A549 (cell line): ENCODE results near the gene DNAJC5. TPM values are rescaled to one million over a fixed set of nuclear protein-coding genes. Genes with fewer than 3 reads are reported as not detected.
A peak's percentile ranks its signal among the peaks of the same experiment; 100 is the strongest.

ENCODE experiments used
- ATAC-seq, 2 experiments: fragments of 200-7000 bp in 1 of 2; fragments of >200 bp in 1 of 2; cut with Nextera tagmentation in 1 of 2; cut with Tn5 transposase in 1 of 2; 3 replicates each; pipeline versions ENCODE4 v1.8.0 to v1.9.1; 2018 to 2020; ENCODE audit warnings: mild to moderate bottlenecking in 1 of 2, moderate library complexity in 1 of 2
- CTCF ChIA-PET: fragments of 300-600 bp; sonication (Branson Sonifier 250); formaldehyde crosslinking; extraction: SDS; loops from one replicate; lab custom pipeline; 2021; ENCODE audit warnings: antibody characterized with exemption, inconsistent platforms; lab: Yijun Ruan, JAX
- POLR2A ChIA-PET: fragments of 350-600 bp; formaldehyde crosslinking; extraction: SDS; loops from one replicate; lab custom pipeline; 2021; ENCODE audit warnings: antibody characterized with exemption, inconsistent platforms; lab: Yijun Ruan, JAX
- DNase-seq, 2 experiments: peaks; one replicate each; pipeline versions ENCODE4 v3.0.0 to v3.0.0-alpha.2; 2011 to 2016; ENCODE audit warnings: low read depth in 1 of 2, low spot score in 1 of 2
- FAIRE-seq: peaks from 2 replicates; lab custom pipeline; 2011; peaks lifted over from hg19 to GRCh38; lab: Jason Lieb, UNC
- H3K27ac ChIP-seq, 2 experiments: fragments of >200 bp; sonication (Bioruptor Twin); formaldehyde crosslinking; 3 replicates each; pipeline ENCODE4 v1.5.1; 2016 to 2017
- H3K4me1 ChIP-seq: fragments of >200 bp; sonication (Bioruptor Twin); formaldehyde crosslinking; 3 replicates; pipeline ENCODE4 v1.6.1; 2016
- H3K4me2 ChIP-seq: fragments of >200 bp; sonication (Bioruptor Twin); formaldehyde crosslinking; 3 replicates; pipeline ENCODE4 v1.6.1; 2016
- H3K4me3 ChIP-seq: fragments of >200 bp; sonication (Bioruptor Twin); formaldehyde crosslinking; 3 replicates; pipeline ENCODE4 v1.5.1; 2016
- H3K9me3 ChIP-seq: fragments of >200 bp; sonication (Bioruptor Twin); formaldehyde crosslinking; 3 replicates; pipeline ENCODE4 v1.6.1; 2016
- CBX2 ChIP-seq: fragments of 200-600 bp; sonication (generic); IDR thresholded peaks from 2 replicates; pipeline ENCODE4 v1.6.1; 2016; ENCODE audit warnings: low read depth, mild to moderate bottlenecking, borderline replicate concordance
- CBX8 ChIP-seq: fragments of 200-600 bp; sonication (generic); IDR thresholded peaks from 2 replicates; pipeline ENCODE4 v1.6.1; 2016
- CHD2 ChIP-seq: fragments of 150-350 bp; IDR thresholded peaks from 2 replicates; pipeline ENCODE4 v1.6.1; 2014; ENCODE audit warnings: low read length; ENCODE audit not compliant: partially characterized antibody
- CHD4 ChIP-seq: fragments of 200-600 bp; sonication (generic); IDR thresholded peaks from 2 replicates; pipeline ENCODE4 v1.6.1; 2016; ENCODE audit warnings: antibody characterized with exemption, mild to moderate bottlenecking, borderline replicate concordance
- EHF ChIP-seq: fragments of 250-450 bp; sonication (Bioruptor Pico); IDR thresholded peaks from 2 replicates; pipeline ENCODE4 v1.5.0; 2020; ENCODE audit warnings: mild to moderate bottlenecking
- EHMT2 ChIP-seq: fragments of 200-600 bp; sonication (generic); IDR thresholded peaks from 2 replicates; pipeline ENCODE4 v1.6.1; 2016; ENCODE audit warnings: antibody characterized with exemption, low read depth, mild to moderate bottlenecking, moderate library complexity
- ESRRA ChIP-seq: fragments of 150-350 bp; IDR thresholded peaks from 2 replicates; pipeline ENCODE4 v1.6.1; 2014; ENCODE audit warnings: mild to moderate bottlenecking, low read length, borderline replicate concordance
- HDAC2 ChIP-seq: fragments of 200-600 bp; sonication (generic); IDR thresholded peaks from 2 replicates; pipeline ENCODE4 v1.6.1; 2016
- HEYL ChIP-seq: fragments of 250-450 bp; sonication (Bioruptor Pico); IDR thresholded peaks from 2 replicates; pipeline ENCODE4 v1.8.0; 2021; ENCODE audit warnings: mild to moderate bottlenecking, moderate library complexity
- HOXA7 ChIP-seq: fragments of 250-450 bp; sonication (Bioruptor Pico); IDR thresholded peaks from 2 replicates; pipeline ENCODE4 v1.5.0; 2020; ENCODE audit warnings: mild to moderate bottlenecking, moderate library complexity
- HOXB13 ChIP-seq: fragments of 250-450 bp; sonication (Bioruptor Pico); IDR thresholded peaks from 2 replicates; pipeline ENCODE4 v1.5.0; 2020; ENCODE audit warnings: low read depth, mild to moderate bottlenecking, moderate library complexity
- JUN ChIP-seq, 2 experiments: fragments of >200 bp; sonication (Bioruptor Twin); formaldehyde crosslinking; IDR thresholded peaks; 2 replicates in 1 of 2; 3 replicates in 1 of 2; pipeline ENCODE4 v1.6.1; 2016 to 2017
- JUNB ChIP-seq: fragments of >200 bp; sonication (Bioruptor Twin); formaldehyde crosslinking; IDR thresholded peaks from 2 replicates; pipeline ENCODE4 v1.6.1; 2016
- KDM5A ChIP-seq: fragments of 200-600 bp; sonication (generic); IDR thresholded peaks from 2 replicates; pipeline ENCODE4 v1.6.1; 2016; ENCODE audit warnings: antibody characterized with exemption, mild to moderate bottlenecking
- MAFK ChIP-seq: fragments of 450-650 bp; IDR thresholded peaks from 2 replicates; pipeline ENCODE4 v1.6.1; 2014; ENCODE audit not compliant: partially characterized antibody
- MAZ ChIP-seq: fragments of 150-350 bp; IDR thresholded peaks from 2 replicates; pipeline ENCODE4 v1.6.1; 2014; ENCODE audit warnings: antibody characterized with exemption, low read depth, low read length, borderline replicate concordance
- MYC ChIP-seq: IDR thresholded peaks from 2 replicates; pipeline ENCODE4 v1.6.1; 2012; ENCODE audit warnings: mild to moderate bottlenecking, inconsistent platforms, low read length, improper control_type of control experiment, borderline replicate concordance
- NFE2L2 ChIP-seq: fragments of 150-350 bp; conservative IDR thresholded peaks from 2 replicates; pipeline ENCODE4 v1.6.1; 2014; ENCODE audit warnings: low read length
- NR3C1 ChIP-seq: fragments of >200 bp; sonication (Bioruptor Twin); formaldehyde crosslinking; IDR thresholded peaks from 3 replicates; pipeline ENCODE4 v1.6.1; 2017
- PHF8 ChIP-seq: fragments of 200-600 bp; sonication (generic); IDR thresholded peaks from 2 replicates; pipeline ENCODE4 v1.6.1; 2016; ENCODE audit warnings: low read depth, mild to moderate bottlenecking, antibody characterized with exemption, moderate library complexity, borderline replicate concordance
- POLR2A ChIP-seq: IDR thresholded peaks from 2 replicates; pipeline ENCODE4 v1.6.1; 2012; ENCODE audit warnings: mild to moderate bottlenecking, low read length
- POLR2AphosphoS2 ChIP-seq: conservative IDR thresholded peaks from 2 replicates; pipeline ENCODE4 v1.6.1; 2012; ENCODE audit warnings: low read length, improper control_type of control experiment, inconsistent platforms
- TFCP2L1 ChIP-seq: fragments of 250-450 bp; sonication (Bioruptor Pico); IDR thresholded peaks from 2 replicates; pipeline ENCODE4 v1.5.0; 2021; ENCODE audit warnings: mild to moderate bottlenecking
- ZSCAN20 ChIP-seq: fragments of 250-450 bp; sonication (Bioruptor Pico); IDR thresholded peaks from 2 replicates; pipeline ENCODE4 v1.8.0; 2022; ENCODE audit warnings: mild to moderate bottlenecking, moderate library complexity
- WGBS: methylation state at CpG from one replicate; pipeline ENCODE4 v1.1.6; 2017; ENCODE audit errors: missing lambda C conversion rate; 5-methylcytosine and 5-hydroxymethylcytosine counted together
- polyA plus RNA-seq, 4 experiments: library from polyadenylated mRNA; depleted of rRNA in 3 of 4; stranded (reverse); fragments of >200 nt; fragmentation: RNase III in 1 of 4; extraction: RNeasy Plus Mini Kit Qiagen cat#74134 plus additional on column Dnase treatment in 1 of 4; gene quantifications; 2 replicates in 3 of 4; 3 replicates in 1 of 4; pipeline ENCODE4 v1.2.3, GENCODE V29; 2011 to 2017
- TF ChIP-seq, protein P1 (sequence below): fragments of >200 bp; sonication (Bioruptor Twin); formaldehyde crosslinking; IDR thresholded peaks from 2 replicates; pipeline ENCODE4 v1.6.1; 2016
- TF ChIP-seq, protein P2 (sequence below): fragments of 250-450 bp; sonication (Bioruptor Pico); IDR thresholded peaks from 2 replicates; pipeline ENCODE4 v1.5.0; 2020; ENCODE audit warnings: low read depth, mild to moderate bottlenecking, moderate library complexity
- TF ChIP-seq, protein P3 (sequence below): IDR thresholded peaks from 2 replicates; pipeline ENCODE4 v1.6.1; 2012
- TF ChIP-seq, protein P4 (sequence below): fragments of >200 bp; sonication (Bioruptor Twin); formaldehyde crosslinking; IDR thresholded peaks from 3 replicates; pipeline ENCODE4 v1.5.1; 2016
- TF ChIP-seq, protein P5 (sequence below): fragments of >200 bp; sonication (Bioruptor Twin); formaldehyde crosslinking; IDR thresholded peaks from 3 replicates; pipeline ENCODE4 v1.6.1; 2016
- TF ChIP-seq, protein P6 (sequence below): IDR thresholded peaks from 2 replicates; pipeline ENCODE4 v1.6.1; 2012
- TF ChIP-seq, protein P7 (sequence below): fragments of 150-350 bp; IDR thresholded peaks from 2 replicates; pipeline ENCODE4 v1.6.1; 2014; ENCODE audit warnings: low read depth, mild to moderate bottlenecking, low read length

Gene DNAJC5
- polyA plus RNA-seq, 2 of the 4 experiments (the other 2 are of a cell fraction): 20.4 to 23.2 TPM

DNA sequence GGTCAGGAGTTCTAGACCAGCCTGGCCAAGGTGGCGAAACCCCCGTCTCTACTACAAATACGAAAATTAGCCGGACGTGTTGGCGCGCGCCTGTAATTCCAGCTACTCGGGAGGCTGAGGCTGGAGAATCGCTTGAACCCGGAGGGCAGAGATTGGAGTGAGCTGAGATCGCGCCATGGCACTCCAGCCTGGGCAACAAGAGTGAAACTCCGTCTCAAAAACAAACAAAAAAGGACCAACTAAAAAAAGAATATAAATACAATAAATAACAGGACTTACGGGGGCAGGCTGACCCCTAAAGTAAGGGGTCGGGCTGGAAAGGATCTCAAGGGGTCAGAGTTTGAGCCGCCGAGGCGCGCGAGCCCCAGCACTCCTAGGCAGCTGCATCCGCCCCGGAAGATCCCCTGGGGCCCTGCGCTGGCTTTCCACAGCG is 30.4 kb upstream of the DNAJC5 start:
- peak; percentile 51; the same call in 1 of the 2 replicates for TF ChIP-seq HDAC2
- TF ChIP-seq, protein P1, sequence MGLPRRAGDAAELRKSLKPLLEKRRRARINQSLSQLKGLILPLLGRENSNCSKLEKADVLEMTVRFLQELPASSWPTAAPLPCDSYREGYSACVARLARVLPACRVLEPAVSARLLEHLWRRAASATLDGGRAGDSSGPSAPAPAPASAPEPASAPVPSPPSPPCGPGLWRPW: no peak
- peak in 1 of 2 experiments; percentile 36; a peak in 3 of 5 replicates for TF ChIP-seq JUN (IDR thresholded peaks at IDR 0.05)
- TF ChIP-seq KDM5A: peak; percentile 65; the same call in 1 of the 2 replicates
- TF ChIP-seq, protein P2, sequence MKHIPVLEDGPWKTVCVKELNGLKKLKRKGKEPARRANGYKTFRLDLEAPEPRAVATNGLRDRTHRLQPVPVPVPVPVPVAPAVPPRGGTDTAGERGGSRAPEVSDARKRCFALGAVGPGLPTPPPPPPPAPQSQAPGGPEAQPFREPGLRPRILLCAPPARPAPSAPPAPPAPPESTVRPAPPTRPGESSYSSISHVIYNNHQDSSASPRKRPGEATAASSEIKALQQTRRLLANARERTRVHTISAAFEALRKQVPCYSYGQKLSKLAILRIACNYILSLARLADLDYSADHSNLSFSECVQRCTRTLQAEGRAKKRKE (CRISPR knock-in tag): no peak
- CTCF ChIA-PET: interaction anchor here (0.6 to 3.6 kb wide), 22 partner anchors 9 to 341 kb away, joined by 3 to 18 read pairs (median 6); partner anchors contain the start of genes DNAJC5, LIME1 and PTK6
- Histone ChIP-seq H3K27ac (peak overlapping the region; percentile 91 to 95), H3K4me2 (peak overlapping the region; percentile 74), H3K4me3 (peak overlapping the region; percentile 95), H3K9me3 (no peaks in the 10 kb centered on the region), H3K4me1 (peaks cover 14% of the 10 kb centered on the region; the same call in 2 of the 3 replicates)
- POLR2A ChIA-PET: interaction anchor here (0.5 to 3.0 kb wide), 31 partner anchors 9 to 953 kb away, joined by 3 to 26 read pairs (median 5); partner anchors contain the start of genes ARFRP1, DNAJC5, GMEB2 and PRPF6
- ATAC-seq (no peak), DNase-seq (no peak), FAIRE-seq (no peak)
- under 1% methylated on average over 25 of the region's 25 CpGs for WGBS

DNA sequence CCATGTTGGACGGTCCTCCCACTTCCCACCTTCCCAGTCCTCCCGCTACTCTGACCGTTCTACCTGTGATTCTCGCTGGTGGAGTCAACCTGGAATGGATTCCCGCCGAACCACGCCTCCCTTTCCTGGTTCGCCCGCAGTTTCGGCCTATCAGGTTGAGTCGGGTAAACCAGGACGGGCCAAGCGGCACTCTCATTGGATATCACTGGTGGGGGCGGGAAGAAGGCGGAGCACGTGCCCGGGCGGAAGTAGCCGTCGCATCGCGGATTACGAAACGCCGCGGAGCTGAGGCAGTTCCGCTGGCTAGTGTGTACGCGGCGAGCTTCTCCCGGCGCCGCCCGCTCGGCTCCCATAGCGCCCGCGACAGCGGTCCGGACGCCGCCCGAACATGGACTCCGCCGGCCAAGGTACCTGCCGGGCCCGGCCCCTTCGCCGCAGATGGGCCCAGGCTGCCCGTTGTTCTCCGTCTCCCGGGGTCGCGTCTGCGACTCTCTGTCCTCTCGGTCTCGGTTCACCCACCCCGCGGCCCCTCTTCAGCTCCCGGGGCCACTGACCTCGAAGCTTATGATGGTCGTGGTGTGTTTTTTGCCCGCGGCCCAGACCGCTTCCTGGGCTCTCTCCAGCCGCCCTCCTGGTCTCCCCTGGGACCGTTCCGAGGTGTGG is 29.8 kb upstream of the DNAJC5 start, which contains the start of gene TPD52L2:
Gene TPD52L2 (plus strand): TSS at position 293 of the 663 bp plus-strand sequence. CDS start 96 bp downstream, at position 389.
- POLR2A ChIA-PET: interaction anchor here (0.7 to 3.0 kb wide), 30 partner anchors 9 to 329 kb away, joined by 3 to 26 read pairs (median 5); partner anchors contain the start of genes ARFRP1, DNAJC5, GMEB2 and PRPF6
- peak; percentile 90 to 94 for ATAC-seq
- WGBS: 2% methylated on average over 25 of the region's 68 CpGs
- Histone ChIP-seq H3K9me3 (no peaks in the 10 kb centered on the region), H3K4me2 (peak within 1 kb of the TSS; percentile 91), H3K4me1 (peaks cover 14% of the 10 kb centered on the region; the same call in 2 of the 3 replicates), H3K27ac (peak within 1 kb of the TSS; percentile 94 to 95), H3K4me3 (peak within 1 kb of the TSS; percentile 95)
- CTCF ChIA-PET: interaction anchor here (0.6 to 3.6 kb wide), 23 partner anchors 8 to 342 kb away, joined by 3 to 18 read pairs (median 5); partner anchors contain the start of genes DNAJC5, LIME1 and PTK6
- DNase-seq: peak; percentile 98 to 99
- no peak for FAIRE-seq
- no peak for TF ChIP-seq EHF (CRISPR knock-in tag)
- TF ChIP-seq MAZ: no peak
- no peak for TF ChIP-seq KDM5A
- TF ChIP-seq PHF8: peak; percentile 95
- no peak for TF ChIP-seq MAFK
- TF ChIP-seq CBX8: no peak
- peak; percentile 68 for TF ChIP-seq POLR2A
- TF ChIP-seq CHD4: no peak
- TF ChIP-seq NR3C1: no peak
- no peak for TF ChIP-seq JUNB
- no peak for TF ChIP-seq ZSCAN20 (CRISPR knock-in tag)
- TF ChIP-seq POLR2AphosphoS2: no peak
- TF ChIP-seq, protein P3, sequence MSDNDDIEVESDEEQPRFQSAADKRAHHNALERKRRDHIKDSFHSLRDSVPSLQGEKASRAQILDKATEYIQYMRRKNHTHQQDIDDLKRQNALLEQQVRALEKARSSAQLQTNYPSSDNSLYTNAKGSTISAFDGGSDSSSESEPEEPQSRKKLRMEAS: peak; percentile 98
- TF ChIP-seq MYC: peak; percentile 82; the same call in 1 of the 2 replicates
- TF ChIP-seq, protein P4, sequence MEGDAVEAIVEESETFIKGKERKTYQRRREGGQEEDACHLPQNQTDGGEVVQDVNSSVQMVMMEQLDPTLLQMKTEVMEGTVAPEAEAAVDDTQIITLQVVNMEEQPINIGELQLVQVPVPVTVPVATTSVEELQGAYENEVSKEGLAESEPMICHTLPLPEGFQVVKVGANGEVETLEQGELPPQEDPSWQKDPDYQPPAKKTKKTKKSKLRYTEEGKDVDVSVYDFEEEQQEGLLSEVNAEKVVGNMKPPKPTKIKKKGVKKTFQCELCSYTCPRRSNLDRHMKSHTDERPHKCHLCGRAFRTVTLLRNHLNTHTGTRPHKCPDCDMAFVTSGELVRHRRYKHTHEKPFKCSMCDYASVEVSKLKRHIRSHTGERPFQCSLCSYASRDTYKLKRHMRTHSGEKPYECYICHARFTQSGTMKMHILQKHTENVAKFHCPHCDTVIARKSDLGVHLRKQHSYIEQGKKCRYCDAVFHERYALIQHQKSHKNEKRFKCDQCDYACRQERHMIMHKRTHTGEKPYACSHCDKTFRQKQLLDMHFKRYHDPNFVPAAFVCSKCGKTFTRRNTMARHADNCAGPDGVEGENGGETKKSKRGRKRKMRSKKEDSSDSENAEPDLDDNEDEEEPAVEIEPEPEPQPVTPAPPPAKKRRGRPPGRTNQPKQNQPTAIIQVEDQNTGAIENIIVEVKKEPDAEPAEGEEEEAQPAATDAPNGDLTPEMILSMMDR: no peak
- TF ChIP-seq, protein P5, sequence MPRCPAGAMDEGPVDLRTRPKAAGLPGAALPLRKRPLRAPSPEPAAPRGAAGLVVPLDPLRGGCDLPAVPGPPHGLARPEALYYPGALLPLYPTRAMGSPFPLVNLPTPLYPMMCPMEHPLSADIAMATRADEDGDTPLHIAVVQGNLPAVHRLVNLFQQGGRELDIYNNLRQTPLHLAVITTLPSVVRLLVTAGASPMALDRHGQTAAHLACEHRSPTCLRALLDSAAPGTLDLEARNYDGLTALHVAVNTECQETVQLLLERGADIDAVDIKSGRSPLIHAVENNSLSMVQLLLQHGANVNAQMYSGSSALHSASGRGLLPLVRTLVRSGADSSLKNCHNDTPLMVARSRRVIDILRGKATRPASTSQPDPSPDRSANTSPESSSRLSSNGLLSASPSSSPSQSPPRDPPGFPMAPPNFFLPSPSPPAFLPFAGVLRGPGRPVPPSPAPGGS: peak; percentile 55; the same call in 1 of the 3 replicates
- TF ChIP-seq NFE2L2: no peak
- no peak for TF ChIP-seq ESRRA
- TF ChIP-seq TFCP2L1: no peak
- no peak for TF ChIP-seq HOXB13
- TF ChIP-seq, protein P6, sequence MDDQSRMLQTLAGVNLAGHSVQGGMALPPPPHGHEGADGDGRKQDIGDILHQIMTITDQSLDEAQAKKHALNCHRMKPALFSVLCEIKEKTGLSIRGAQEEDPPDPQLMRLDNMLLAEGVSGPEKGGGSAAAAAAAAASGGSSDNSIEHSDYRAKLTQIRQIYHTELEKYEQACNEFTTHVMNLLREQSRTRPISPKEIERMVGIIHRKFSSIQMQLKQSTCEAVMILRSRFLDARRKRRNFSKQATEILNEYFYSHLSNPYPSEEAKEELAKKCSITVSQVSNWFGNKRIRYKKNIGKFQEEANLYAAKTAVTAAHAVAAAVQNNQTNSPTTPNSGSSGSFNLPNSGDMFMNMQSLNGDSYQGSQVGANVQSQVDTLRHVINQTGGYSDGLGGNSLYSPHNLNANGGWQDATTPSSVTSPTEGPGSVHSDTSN: 0 out of 2 replicates have a peak, but pooled peaks have one; percentile 21
- TF ChIP-seq HOXA7 (CRISPR knock-in tag): no peak
- no peak for TF ChIP-seq CBX2
- TF ChIP-seq EHMT2: no peak
- TF ChIP-seq HEYL (CRISPR knock-in tag): no peak
- TF ChIP-seq, protein P7, sequence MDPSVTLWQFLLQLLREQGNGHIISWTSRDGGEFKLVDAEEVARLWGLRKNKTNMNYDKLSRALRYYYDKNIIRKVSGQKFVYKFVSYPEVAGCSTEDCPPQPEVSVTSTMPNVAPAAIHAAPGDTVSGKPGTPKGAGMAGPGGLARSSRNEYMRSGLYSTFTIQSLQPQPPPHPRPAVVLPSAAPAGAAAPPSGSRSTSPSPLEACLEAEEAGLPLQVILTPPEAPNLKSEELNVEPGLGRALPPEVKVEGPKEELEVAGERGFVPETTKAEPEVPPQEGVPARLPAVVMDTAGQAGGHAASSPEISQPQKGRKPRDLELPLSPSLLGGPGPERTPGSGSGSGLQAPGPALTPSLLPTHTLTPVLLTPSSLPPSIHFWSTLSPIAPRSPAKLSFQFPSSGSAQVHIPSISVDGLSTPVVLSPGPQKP: no peak
- peak; percentile 57 for TF ChIP-seq CHD2
